NT2/D1 (cell line): Measurements from ENCODE around the gene HILPDA.

Source experiments
- DNase-seq: peaks from one replicate; pipeline ENCODE4 v3.0.0-alpha.2; 2011; ENCODE audit warnings: low read depth, low spot score
- H3K27me3 ChIP-seq: 2 replicates; pipeline ENCODE4 v1.6.0; 2011; ENCODE audit warnings: mild to moderate bottlenecking; ENCODE audit not compliant: insufficient read length, insufficient read depth
- H3K36me3 ChIP-seq: 2 replicates; pipeline ENCODE4 v1.6.1; 2011; ENCODE audit warnings: mild to moderate bottlenecking, low read length, mixed read lengths; ENCODE audit not compliant: insufficient read depth, insufficient read length
- H3K4me1 ChIP-seq: 2 replicates; pipeline ENCODE4 v1.5.1; 2011; ENCODE audit not compliant: insufficient read depth, insufficient read length
- H3K4me3 ChIP-seq: 2 replicates; pipeline ENCODE4 v1.5.1; 2011; ENCODE audit warnings: low read depth; ENCODE audit not compliant: insufficient read length
- H3K9ac ChIP-seq: 2 replicates; pipeline ENCODE4 v1.6.0; 2011; ENCODE audit warnings: low read depth; ENCODE audit not compliant: insufficient read length
- H3K9me3 ChIP-seq: 2 replicates; pipeline ENCODE4 v1.5.1; 2011; ENCODE audit warnings: mild to moderate bottlenecking, low read length; ENCODE audit not compliant: insufficient read depth
- SUZ12 ChIP-seq: IDR thresholded peaks from 2 replicates; pipeline ENCODE4 v1.6.1; 2011; ENCODE audit not compliant: insufficient read length, insufficient read depth; ENCODE audit errors: extremely low read depth
- YY1 ChIP-seq: IDR thresholded peaks from 2 replicates; pipeline ENCODE4 v1.6.1; 2011; ENCODE audit not compliant: insufficient read length, insufficient read depth
- ZNF274 ChIP-seq: IDR thresholded peaks from 2 replicates; pipeline ENCODE4 v1.6.1; 2011; ENCODE audit warnings: mild to moderate bottlenecking, low read depth, low read length

The HILPDA gene

DNA sequence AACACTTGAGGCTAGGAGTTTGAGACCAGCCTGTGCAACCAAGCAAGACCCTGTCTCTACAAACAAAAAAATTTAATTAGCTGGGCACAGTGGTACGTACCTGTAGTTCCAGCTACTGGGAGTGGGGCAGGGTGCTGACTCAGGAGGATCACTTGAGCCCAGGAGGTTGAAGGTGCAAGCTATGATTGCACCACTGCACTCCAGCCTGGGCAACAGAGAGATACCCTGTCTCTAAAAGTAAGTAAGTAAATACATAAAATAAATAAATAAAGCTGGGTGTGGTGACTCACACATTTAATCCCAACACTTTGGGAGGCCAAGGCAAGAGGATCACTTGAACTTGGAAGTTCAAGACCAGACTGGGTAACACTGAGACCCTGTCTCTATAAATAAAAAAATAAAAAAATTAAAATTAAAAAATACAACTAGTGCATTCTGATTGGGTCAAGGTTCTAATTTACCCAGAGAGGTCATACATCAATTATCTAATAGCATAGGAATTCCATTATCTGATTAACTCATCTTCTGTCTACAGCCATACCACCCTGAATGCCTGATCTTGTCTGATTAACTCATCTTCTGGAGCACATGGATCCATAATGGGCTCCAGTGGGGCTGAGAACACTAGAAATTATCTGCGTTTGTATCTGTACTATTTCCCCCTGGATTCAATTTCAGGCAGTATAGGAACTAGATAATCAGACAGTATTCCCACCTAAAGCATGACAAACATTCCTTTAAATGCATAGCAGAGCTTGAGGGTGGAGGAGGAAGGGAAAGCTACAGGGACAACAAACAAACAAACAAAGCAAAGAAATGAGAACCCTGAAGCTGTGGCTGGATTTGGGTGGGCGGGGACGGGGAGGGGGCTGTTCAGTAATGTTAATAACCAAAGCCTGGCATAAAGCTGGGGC is 21.0 kb upstream of the HILPDA start:
- TF ChIP-seq SUZ12 (no peak), YY1 (no peak), ZNF274 (no peak)
- no peaks in the 10 kb centered on the region for H3K36me3 ChIP-seq
- peaks cover 1% of the 10 kb centered on the region for H3K27me3 ChIP-seq
- DNase-seq = no peak
- H3K9ac ChIP-seq = no peak overlapping the region
- no peak overlapping the region for H3K4me3 ChIP-seq
- H3K4me1 ChIP-seq = peaks cover 2% of the 10 kb centered on the region
- no peaks in the 10 kb centered on the region for H3K9me3 ChIP-seq

DNA sequence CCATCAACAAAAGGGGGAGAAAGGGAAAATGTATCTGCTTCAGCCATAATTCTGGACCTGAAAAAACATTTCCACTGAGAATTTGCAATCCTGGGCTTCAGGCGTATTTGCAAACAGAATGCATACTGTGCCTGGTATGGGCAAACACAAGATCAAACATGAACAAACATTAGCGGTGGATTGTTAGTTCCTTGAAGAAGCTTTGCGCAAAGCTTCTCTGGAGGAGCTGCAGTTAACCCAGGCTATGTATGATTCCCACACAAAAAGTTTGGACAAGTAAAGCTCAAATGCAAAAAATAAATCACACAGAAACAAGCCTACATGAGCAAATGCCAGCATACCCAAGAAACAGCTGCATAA is 20.4 kb upstream of the HILPDA start:
- Histone ChIP-seq H3K4me3 (no peak overlapping the region), H3K4me1 (peaks cover 2% of the 10 kb centered on the region), H3K27me3 (no peaks in the 10 kb centered on the region), H3K9me3 (no peaks in the 10 kb centered on the region), H3K9ac (no peak overlapping the region), H3K36me3 (no peaks in the 10 kb centered on the region)
- no peak for DNase-seq
- TF ChIP-seq YY1 (no peak), SUZ12 (no peak), ZNF274 (no peak)

DNA sequence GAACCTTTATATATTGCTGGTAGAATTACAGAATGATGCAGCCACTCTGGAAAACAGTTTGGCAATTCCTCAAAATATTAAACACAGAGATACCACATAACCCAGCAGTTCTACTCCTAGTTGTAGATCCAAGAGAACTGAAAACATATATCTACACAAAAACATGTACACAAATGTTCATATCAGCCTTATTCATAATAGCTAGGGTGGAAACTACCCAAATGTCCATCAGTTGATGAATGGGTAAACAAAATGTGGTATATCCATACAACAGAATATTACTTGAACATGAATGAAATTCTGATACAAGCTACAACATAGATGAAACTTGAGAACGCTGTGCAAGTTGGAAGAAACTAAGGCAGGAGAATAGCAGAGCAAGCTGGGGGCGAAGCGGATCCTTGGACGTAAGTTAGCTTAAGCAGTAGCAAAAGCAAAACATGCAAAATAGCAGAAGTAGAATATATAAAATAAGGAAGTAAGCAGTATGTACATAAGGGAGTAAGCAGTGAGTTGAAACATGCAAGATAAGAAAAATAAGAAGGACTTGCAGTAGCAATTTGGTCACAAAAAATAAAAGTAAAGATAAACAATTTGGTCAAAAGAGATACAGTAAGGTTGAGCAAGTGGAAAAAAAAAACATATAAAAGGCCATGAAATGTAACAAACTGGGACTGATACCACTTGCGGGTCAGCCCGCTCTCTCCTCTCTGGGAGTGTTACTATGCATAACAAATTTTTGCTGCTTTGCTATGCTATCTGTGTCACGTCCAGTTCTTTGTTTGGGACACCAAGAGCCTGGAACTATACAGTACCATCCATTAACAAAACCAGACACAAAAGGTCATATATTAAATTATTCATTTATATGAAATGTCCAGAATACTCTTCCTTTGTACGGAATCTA is 18.0 kb upstream of the HILPDA start:
- Histone ChIP-seq H3K9me3 (no peaks in the 10 kb centered on the region), H3K4me1 (no peaks in the 10 kb centered on the region), H3K27me3 (no peaks in the 10 kb centered on the region), H3K36me3 (no peaks in the 10 kb centered on the region), H3K9ac (no peak overlapping the region), H3K4me3 (no peak overlapping the region)
- TF ChIP-seq YY1 (no peak), SUZ12 (no peak), ZNF274 (no peak)
- DNase-seq = no peak

DNA sequence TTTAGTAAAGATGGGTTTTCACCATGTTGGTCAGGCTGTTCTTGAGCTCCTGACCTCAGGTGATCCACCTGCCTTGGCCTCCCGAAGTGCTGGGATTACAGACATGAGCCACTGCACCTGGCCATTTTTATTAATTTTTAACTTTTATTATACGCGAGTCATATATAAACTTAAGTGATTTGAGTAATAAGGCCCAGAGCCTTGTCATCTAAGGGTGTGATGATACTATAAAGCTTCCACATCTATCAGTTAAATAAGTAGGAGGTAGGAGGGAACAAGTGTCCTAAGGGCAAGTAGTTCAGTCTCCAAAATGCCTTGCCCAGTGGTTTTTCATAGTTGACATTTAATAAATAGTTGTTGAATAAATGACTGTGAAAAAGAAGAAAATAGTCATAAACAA is 13.3 kb upstream of the HILPDA start:
- no peak for DNase-seq
- no peak for TF ChIP-seq ZNF274
- no peak for TF ChIP-seq YY1
- Histone ChIP-seq H3K36me3 (no peaks in the 10 kb centered on the region), H3K9ac (no peak overlapping the region), H3K9me3 (no peaks in the 10 kb centered on the region), H3K4me1 (no peaks in the 10 kb centered on the region), H3K27me3 (no peaks in the 10 kb centered on the region), H3K4me3 (no peak overlapping the region)

DNA sequence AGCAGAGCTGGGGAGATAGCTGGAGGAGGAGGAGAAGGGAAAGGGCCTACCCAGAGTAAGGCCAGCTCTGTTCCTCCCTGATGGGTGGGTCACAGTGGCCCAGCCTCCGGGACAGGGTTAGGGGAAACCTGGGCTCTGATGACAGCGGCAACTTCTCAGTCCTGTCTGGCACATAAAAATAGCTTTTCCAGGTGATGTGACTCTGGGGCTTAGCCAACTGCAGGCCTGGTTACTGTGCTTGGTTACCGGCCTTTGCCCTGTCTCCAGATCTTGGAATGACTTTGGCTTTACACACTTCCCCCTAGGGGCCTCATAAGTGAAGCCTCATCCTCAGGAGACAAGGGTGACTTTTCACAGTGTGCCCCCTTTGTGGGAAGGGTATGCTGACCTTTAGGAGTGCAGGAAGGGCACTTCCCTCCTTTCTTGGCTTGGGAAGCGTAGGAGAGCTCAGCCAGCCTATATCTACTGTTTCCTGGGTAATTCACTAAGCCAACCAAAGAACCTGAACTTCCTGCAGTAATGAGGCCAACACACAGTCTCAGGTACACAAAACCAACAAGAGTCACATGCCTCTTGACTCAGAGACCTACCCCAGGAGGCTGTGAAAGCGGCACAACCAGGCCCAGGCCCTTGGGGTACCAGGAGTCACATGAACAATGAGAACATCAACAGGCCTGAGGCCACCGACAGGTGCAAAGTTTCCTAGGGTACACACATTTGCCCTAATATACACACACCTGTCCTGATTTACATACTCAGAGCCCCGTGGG is 11.7 kb upstream of the HILPDA start:
- no peak overlapping the region for H3K9ac ChIP-seq
- H3K36me3 ChIP-seq = no peaks in the 10 kb centered on the region
- no peaks in the 10 kb centered on the region for H3K4me1 ChIP-seq
- no peaks in the 10 kb centered on the region for H3K9me3 ChIP-seq
- H3K27me3 ChIP-seq = no peaks in the 10 kb centered on the region
- TF ChIP-seq ZNF274 (no peak), YY1 (no peak), SUZ12 (no peak)
- DNase-seq = no peak
- no peak overlapping the region for H3K4me3 ChIP-seq

DNA sequence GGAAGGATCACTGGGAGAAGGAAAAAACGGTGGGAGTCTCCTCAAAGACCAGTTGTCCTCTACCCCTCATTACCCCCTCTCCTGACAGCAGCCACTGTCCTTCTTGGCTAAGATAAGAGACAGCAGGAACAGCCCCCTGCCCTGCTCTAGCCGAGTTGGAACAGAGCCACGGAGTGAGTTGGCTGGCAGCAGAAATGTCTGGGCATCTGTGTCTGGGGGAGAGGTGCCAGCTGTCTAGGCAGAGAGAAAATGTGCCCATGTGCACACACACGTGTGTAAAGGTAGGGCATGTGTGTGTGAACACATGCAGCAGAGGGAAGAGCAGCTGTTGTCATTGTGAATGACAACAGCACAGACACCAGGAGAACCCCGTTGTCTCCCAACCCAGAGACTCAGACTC is 9.4 kb upstream of the HILPDA start:
- Histone ChIP-seq H3K36me3 (no peaks in the 10 kb centered on the region), H3K4me3 (no peak overlapping the region), H3K27me3 (no peaks in the 10 kb centered on the region), H3K4me1 (no peaks in the 10 kb centered on the region), H3K9ac (no peak overlapping the region), H3K9me3 (no peaks in the 10 kb centered on the region)
- DNase-seq = no peak
- TF ChIP-seq SUZ12 (no peak), ZNF274 (no peak), YY1 (no peak)

DNA sequence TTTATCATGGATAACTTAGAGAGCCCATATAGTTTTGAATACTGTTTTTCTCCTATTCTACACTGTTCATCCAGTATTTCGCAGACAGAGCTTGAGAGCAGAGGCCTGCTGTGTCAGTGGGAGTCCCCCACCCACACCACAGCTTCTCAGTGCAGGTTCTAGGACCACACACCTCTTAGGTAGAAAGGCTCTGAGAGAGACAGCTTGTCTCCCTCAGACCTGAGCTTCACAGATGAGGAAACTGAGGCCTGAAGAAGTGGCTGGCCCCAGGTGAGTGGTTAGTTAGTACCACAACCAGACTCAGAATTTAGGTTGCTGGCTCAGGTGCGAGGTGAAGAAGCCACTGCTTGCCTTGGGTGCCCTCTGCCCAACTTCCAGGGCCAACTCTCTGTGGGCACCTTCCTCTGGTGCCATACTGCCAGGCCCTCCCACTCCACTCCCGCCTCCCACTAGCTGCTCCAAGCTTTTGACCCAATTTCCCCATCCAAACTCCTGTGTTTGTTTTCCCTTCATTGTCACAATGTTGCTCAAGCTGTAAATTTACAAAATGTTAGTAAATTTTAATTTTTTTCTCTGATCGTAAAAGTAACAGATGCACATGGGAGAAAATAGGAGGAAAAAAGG is 7.6 kb upstream of the HILPDA start:
- TF ChIP-seq SUZ12 (no peak), ZNF274 (no peak), YY1 (no peak)

More for the DNA sequence above, 7.6 kb upstream of the HILPDA start:
- no peaks in the 10 kb centered on the region for H3K9me3 ChIP-seq
- no peak overlapping the region for H3K4me3 ChIP-seq
- H3K27me3 ChIP-seq = no peaks in the 10 kb centered on the region
- DNase-seq = no peak
- H3K9ac ChIP-seq = no peak overlapping the region
- no peaks in the 10 kb centered on the region for H3K4me1 ChIP-seq
- no peaks in the 10 kb centered on the region for H3K36me3 ChIP-seq
